GM23248 (cell line): ENCODE measurements around the gene EML5.

ENCODE experiments used
- EZH2 ChIP-seq: fragments of 200-600 bp; sonication (generic); IDR thresholded peaks from 2 replicates; pipeline ENCODE4 v1.6.1; 2018; ENCODE audit warnings: antibody characterized with exemption, mild to moderate bottlenecking; ENCODE audit not compliant: insufficient read depth, poor library complexity, severe bottlenecking
- EZH2phosphoT487 ChIP-seq: fragments of 200-600 bp; sonication (generic); IDR thresholded peaks from 2 replicates; pipeline ENCODE4 v1.6.1; 2018; ENCODE audit warnings: antibody characterized with exemption, moderate library complexity, mild to moderate bottlenecking, low read depth; ENCODE audit not compliant: insufficient read depth

GRCh38 chr14:88599761-88600439 lies 192.9 kb downstream of the EML5 start:
- TF ChIP-seq EZH2 = no peak
- no peak for TF ChIP-seq EZH2phosphoT487
